HFFc6 (cell line): Measurements from ENCODE around the gene LIMS1. TPM values are rescaled to one million over a fixed set of nuclear protein-coding genes. Genes with fewer than 3 reads are reported as not detected.
"Not testable (repeated sequence)": the region's sequence is repeated elsewhere in the genome, so short reads cannot be mapped to it uniquely, and the experiment has no call there.

ENCODE experiments used
- DNase-seq: peaks from one replicate; pipeline ENCODE4 v3.0.0-alpha.2; 2018
- H3K27ac Mint-ChIP-seq: 2 replicates; pipeline ENCODE4 v1.8.0; 2020; ENCODE audit warnings: mild to moderate bottlenecking, mixed read lengths
- H3K27me3 Mint-ChIP-seq: 2 replicates; pipeline ENCODE4 v1.8.0; 2021; ENCODE audit warnings: mild to moderate bottlenecking, moderate library complexity, mixed read lengths; ENCODE audit not compliant: insufficient read depth
- H3K36me3 Mint-ChIP-seq: 2 replicates; pipeline ENCODE4 v1.8.0; 2021; ENCODE audit warnings: low read depth, mixed read lengths
- H3K4me1 Mint-ChIP-seq: 2 replicates; pipeline ENCODE4 v1.8.0; 2020; ENCODE audit warnings: low read depth, mixed read lengths
- H3K4me3 Mint-ChIP-seq: 2 replicates; pipeline ENCODE4 v1.8.0; 2020; ENCODE audit warnings: mild to moderate bottlenecking, moderate library complexity, mixed read lengths
- H3K9me3 Mint-ChIP-seq: 2 replicates; pipeline ENCODE4 v1.8.0; 2020; ENCODE audit warnings: mild to moderate bottlenecking, mixed read lengths
- CTCF ChIP-seq: fragments of 200-600 bp; sonication (generic); IDR thresholded peaks from 2 replicates; pipeline ENCODE4 v1.5.0; 2021; ENCODE audit warnings: antibody characterized with exemption, mild to moderate bottlenecking
- total RNA-seq, 6 experiments: library from RNA; stranded (reverse); fragmentation: NEBNext Ultra II Directional; extraction: Animal tissue kit (Norgen Biotek cat#: 25700); gene quantifications; 2 replicates in 1 of 6; 3 replicates in 5 of 6; pipeline ENCODE4 v1.2.3, GENCODE V29; 2021

Gene LIMS1
- total RNA-seq, 6 experiments from 2014 or later, result 57.0 to 58.7 (median 57.8) TPM

- H3K27me3 Mint-ChIP-seq, H3K36me3 Mint-ChIP-seq, H3K4me3 Mint-ChIP-seq, H3K9me3 Mint-ChIP-seq: not testable (repeated sequence)
- TF ChIP-seq CTCF, result peak; percentile 70
- peaks cover 56% of the 10 kb centered on the region for H3K4me1 Mint-ChIP-seq
- 0 out of 2 replicates have a peak overlapping the region, but pooled peaks have one; percentile 40 for H3K27ac Mint-ChIP-seq
- DNase-seq, result peak; percentile 52
Observed at GRCh38 chr2:108597105-108597744, 63.0 kb downstream of the LIMS1 start.

GRCh38 chr2:108601199-108601598 lies 66.9 kb downstream of the LIMS1 start:
- Mint-ChIP-seq H3K4me1 (peaks cover 39% of the 10 kb centered on the region), H3K36me3 (peaks cover 13% of the 10 kb centered on the region)
- not testable (repeated sequence) for H3K4me3 Mint-ChIP-seq, H3K9me3 Mint-ChIP-seq, DNase-seq, H3K27me3 Mint-ChIP-seq, H3K27ac Mint-ChIP-seq

- H3K27me3 Mint-ChIP-seq, result no peaks in the 10 kb centered on the region; the same call in 1 of the 2 replicates
- peaks cover 13% of the 10 kb centered on the region for H3K36me3 Mint-ChIP-seq
- no peak for DNase-seq
- no peaks in the 10 kb centered on the region for H3K9me3 Mint-ChIP-seq
- H3K4me1 Mint-ChIP-seq, result peaks cover 31% of the 10 kb centered on the region
- no peak overlapping the region for H3K27ac Mint-ChIP-seq
- H3K4me3 Mint-ChIP-seq, result no peak overlapping the region
- TF ChIP-seq CTCF, result no peak
Observed at GRCh38 chr2:108602422-108602821, 68.2 kb downstream of the LIMS1 start.

- no peak for TF ChIP-seq CTCF
- Mint-ChIP-seq H3K27ac (peak overlapping the region; percentile 29; the same call in 1 of the 2 replicates), H3K4me1 (peaks cover 28% of the 10 kb centered on the region), H3K9me3 (no peaks in the 10 kb centered on the region), H3K27me3 (no peaks in the 10 kb centered on the region; the same call in 1 of the 2 replicates), H3K4me3 (no peak overlapping the region), H3K36me3 (peaks cover 13% of the 10 kb centered on the region)
- no peak for DNase-seq
Observed at GRCh38 chr2:108604196-108604595, 69.9 kb downstream of the LIMS1 start.

- no peak for TF ChIP-seq CTCF
- peaks cover 28% of the 10 kb centered on the region for H3K4me1 Mint-ChIP-seq
- H3K9me3 Mint-ChIP-seq, result no peaks in the 10 kb centered on the region
- no peaks in the 10 kb centered on the region; the same call in 1 of the 2 replicates for H3K27me3 Mint-ChIP-seq
- DNase-seq, result no peak
- 0 out of 2 replicates have a peak overlapping the region, but pooled peaks have one; percentile 23 for H3K27ac Mint-ChIP-seq
- no peak overlapping the region for H3K4me3 Mint-ChIP-seq
- H3K36me3 Mint-ChIP-seq, result peaks cover 10% of the 10 kb centered on the region
Observed at GRCh38 chr2:108605947-108606346, 71.7 kb downstream of the LIMS1 start.

- TF ChIP-seq CTCF, result peak; percentile 80
- H3K27ac Mint-ChIP-seq, result no peak overlapping the region
- DNase-seq, result peak; percentile 43
- peaks cover 4% of the 10 kb centered on the region; the same call in 1 of the 2 replicates for H3K36me3 Mint-ChIP-seq
- no peak overlapping the region for H3K4me3 Mint-ChIP-seq
- H3K4me1 Mint-ChIP-seq, result peaks cover 39% of the 10 kb centered on the region
- H3K27me3 Mint-ChIP-seq, result no peaks in the 10 kb centered on the region; the same call in 1 of the 2 replicates
- no peaks in the 10 kb centered on the region for H3K9me3 Mint-ChIP-seq
Observed at GRCh38 chr2:108607706-108608301, 73.5 kb downstream of the LIMS1 start.
